HFF-Myc (cell line): ENCODE measurements around the gene SLC9B2.
"Not testable (repeated sequence)": the region's sequence is repeated elsewhere in the genome, so short reads cannot be mapped to it uniquely, and the experiment has no call there.

Source experiments
- DNase-seq: peaks from one replicate; pipeline ENCODE4 v3.0.0-alpha.2; 2011; ENCODE audit warnings: low read depth; ENCODE audit errors: extremely low read depth
- H3K4me3 ChIP-seq: replicated peaks from 2 replicates; pipeline ENCODE4 v1.5.1; 2011; ENCODE audit warnings: low read depth, mild to moderate bottlenecking, control low read depth, low read length
- TF ChIP-seq, protein P1 (sequence below): IDR thresholded peaks from 2 replicates; pipeline ENCODE4 v1.5.1; 2012; ENCODE audit warnings: mild to moderate bottlenecking, low read depth, low read length, control low read depth; ENCODE audit errors: missing control alignments

Gene SLC9B2

DNA sequence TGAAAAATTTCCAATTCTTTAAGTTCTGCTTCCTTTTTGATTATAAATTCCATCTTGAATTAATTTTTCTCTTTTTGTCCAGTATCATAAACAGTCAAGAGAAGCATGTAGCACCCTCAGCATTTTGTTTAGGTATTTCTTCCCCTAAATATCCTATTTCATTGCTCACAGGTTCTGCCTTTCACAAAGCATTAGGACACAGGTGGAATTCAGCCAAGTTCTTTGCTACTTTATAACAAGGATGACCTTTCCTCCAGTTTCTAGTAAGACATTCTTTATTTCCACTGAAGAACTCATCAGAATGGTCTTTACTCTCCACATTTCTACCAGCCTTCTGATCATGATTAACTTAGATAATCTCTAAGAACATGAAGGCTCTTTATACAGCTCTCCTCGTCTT, 64.5 kb downstream of the SLC9B2 start:
- DNase-seq = peak; percentile 16
- TF ChIP-seq, protein P1, sequence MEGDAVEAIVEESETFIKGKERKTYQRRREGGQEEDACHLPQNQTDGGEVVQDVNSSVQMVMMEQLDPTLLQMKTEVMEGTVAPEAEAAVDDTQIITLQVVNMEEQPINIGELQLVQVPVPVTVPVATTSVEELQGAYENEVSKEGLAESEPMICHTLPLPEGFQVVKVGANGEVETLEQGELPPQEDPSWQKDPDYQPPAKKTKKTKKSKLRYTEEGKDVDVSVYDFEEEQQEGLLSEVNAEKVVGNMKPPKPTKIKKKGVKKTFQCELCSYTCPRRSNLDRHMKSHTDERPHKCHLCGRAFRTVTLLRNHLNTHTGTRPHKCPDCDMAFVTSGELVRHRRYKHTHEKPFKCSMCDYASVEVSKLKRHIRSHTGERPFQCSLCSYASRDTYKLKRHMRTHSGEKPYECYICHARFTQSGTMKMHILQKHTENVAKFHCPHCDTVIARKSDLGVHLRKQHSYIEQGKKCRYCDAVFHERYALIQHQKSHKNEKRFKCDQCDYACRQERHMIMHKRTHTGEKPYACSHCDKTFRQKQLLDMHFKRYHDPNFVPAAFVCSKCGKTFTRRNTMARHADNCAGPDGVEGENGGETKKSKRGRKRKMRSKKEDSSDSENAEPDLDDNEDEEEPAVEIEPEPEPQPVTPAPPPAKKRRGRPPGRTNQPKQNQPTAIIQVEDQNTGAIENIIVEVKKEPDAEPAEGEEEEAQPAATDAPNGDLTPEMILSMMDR = no peak
- no peak overlapping the region for H3K4me3 ChIP-seq

DNA sequence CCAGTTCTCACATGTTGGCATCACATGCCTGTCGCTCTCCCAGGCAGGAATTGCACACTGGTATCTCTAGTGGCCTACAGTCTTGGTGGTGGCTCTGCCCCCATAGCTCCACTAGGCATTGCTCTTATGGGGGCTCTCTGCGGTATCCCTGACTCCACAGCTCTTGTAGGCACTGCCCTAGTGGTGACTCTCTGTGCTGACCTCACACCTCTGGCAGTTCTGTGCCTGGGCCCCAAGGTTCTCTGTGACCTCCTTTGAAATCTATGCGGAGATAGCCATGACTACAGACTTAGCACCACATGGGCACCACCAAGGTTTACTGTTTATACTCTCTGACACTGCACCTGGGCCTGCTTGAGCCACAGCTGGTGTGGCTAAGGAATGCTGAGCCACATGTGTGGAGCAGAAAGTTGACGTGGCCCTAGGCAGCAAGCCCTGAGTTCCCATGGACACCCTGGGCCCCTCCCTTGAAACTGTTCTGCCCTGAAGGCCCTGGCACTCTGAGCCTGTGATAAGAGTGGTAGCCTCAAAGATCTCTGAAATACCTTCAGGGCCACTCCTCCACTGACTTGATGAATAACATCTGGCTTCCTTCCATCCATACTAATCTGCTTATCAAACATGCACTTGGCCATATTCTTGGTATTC, 65.1 kb downstream of the SLC9B2 start:
- TF ChIP-seq, protein P1 = no peak
- DNase-seq = peak; percentile 32
- H3K4me3 ChIP-seq = no peak overlapping the region

DNA sequence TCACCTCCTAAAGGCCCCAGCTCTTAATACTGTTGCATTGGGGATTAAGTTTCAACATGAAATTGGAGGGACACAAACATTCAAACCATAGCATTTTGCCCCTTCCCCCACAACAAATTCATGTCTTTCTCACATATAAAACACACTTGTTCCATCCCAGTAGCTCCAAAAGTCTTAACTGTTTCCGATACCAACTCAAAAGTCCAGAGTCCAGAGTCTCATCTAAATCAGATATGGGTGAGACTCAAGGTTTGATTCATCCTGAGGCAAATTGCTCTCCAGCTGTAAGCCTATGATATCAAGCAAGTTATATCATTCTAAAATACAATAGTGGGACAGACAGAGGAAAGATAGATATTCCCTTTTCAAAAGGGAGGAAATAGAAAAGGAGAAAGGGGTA, 65.8 kb downstream of the SLC9B2 start:
- H3K4me3 ChIP-seq = no peak overlapping the region
- TF ChIP-seq, protein P1 = no peak
- DNase-seq = no peak

DNA sequence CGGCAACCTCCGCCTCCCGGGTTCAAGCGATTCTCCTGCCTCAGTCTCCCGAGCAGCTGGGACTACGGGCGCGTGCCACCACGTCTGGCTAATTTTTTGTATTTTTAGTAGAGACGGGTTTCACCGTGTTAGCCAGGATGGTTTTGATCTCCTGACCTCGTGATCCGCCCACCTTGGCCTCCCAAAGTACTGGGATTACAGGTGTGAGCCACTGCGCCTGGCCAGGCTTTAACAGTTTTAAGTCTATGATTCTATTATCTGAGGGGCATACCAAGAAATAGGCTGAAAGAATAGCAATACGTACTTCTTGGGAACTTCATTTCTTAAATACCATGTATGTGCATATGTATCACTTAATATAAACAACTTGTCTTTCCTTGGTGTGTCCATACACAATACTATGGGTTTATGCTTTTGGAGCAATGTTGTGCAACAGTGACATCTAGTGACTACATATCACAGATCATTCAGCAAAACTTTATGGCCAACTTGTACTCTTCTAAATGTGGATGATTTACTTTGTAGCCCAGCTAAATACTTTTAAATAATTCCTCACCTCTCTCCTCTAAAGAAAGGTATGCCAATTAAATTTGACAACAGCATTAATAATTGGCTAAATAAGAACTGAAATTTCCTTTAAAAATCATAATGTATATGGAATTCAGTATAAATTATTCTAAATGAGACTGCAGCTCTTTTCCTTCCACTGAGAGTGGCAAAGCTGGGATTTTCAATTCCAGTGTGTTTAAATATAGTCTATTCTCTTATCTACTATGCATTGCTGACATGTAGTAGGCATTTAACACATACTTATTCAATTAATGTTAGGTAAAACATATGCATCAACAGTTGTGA, 67.5 kb downstream of the SLC9B2 start:
- TF ChIP-seq, protein P1 = peak; percentile 44
- DNase-seq = peak; percentile 69
- no peak overlapping the region for H3K4me3 ChIP-seq

DNA sequence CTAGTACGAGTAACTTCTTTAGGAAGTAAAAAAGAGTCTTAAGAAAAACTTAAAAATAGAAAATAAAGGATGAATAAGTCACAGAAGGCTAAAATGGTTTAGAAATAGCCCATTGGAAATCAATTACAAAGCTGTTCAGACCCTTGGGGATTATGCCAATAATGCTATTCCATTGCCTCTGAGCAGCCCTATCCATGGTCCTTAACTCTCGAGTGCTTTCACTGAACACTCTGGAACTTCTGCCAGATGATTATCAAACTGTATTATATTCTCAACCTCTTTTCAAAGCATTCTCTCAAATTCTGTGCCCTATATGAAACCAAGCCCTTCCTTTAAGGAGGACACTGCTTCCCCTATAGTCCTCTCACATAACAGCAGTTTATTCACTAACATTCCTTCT, 74.0 kb downstream of the SLC9B2 start:
- no peak for DNase-seq
- TF ChIP-seq, protein P1 = no peak
- no peak overlapping the region for H3K4me3 ChIP-seq

DNA sequence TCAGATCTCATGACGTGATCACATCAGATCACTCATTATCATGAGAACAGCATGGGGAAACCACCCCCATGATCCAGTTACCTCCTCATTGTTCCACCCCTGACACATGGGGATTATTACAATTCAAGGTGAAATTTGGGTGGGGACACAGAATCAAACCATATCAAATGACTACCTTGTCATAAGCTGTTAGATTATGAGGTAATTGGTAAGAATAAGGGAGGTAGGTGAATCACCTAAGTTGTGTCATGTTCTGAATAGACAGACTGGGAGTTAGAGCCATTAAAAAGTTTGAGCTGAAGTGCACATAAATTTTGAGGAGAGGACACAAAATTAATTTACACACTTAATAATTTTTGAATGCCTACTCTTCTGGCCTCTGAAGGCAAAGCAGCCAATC, 81.8 kb downstream of the SLC9B2 start:
- no peak for DNase-seq
- no peak overlapping the region for H3K4me3 ChIP-seq
- TF ChIP-seq, protein P1 = no peak

DNA sequence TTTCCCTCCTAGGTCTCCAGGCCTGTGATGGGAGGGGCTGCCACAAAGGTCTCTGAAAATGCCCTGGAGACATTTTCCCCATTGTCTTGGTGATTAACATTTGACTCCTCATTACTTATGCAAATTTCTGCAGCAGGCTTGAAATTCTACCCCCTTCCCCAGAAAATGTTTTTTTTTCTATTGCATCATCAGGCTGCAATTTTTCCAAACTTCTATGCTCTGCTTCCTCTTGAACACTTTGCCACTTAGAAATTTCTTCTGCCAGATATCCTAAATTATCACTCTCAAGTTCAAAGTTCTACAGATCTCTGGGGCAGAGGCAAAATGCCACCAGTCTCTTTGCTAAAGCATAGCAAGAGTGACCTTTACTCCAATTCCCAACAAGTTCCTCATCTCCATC, 82.6 kb downstream of the SLC9B2 start:
- not testable (repeated sequence) for DNase-seq

More for the DNA sequence above, 82.6 kb downstream of the SLC9B2 start:
- H3K4me3 ChIP-seq = not testable (repeated sequence)
